Fibroblast of lung (primary cell): Measurements from ENCODE around the gene RAI1. TPM values are rescaled to one million over a fixed set of nuclear protein-coding genes. Genes with fewer than 3 reads are reported as not detected.

Source experiments
- DNase-seq, 2 donors: peaks; one replicate each; pipeline versions ENCODE4 v3.0.0 to v3.0.0-alpha.2; 2010; ENCODE audit warnings: low read depth in 2 of 2
- H2AFZ ChIP-seq: 2 replicates; pipeline ENCODE4 v1.5.1; 2012; ENCODE audit warnings: low read length, control low read depth, inconsistent platforms
- H3K27ac ChIP-seq: 2 replicates; pipeline ENCODE4 v1.5.1; 2011; ENCODE audit warnings: low read length, control low read depth; ENCODE audit not compliant: insufficient read depth
- H3K27me3 ChIP-seq: 2 replicates; pipeline ENCODE4 v1.5.1; 2011; ENCODE audit warnings: mild to moderate bottlenecking, low read length; ENCODE audit not compliant: control insufficient read depth, insufficient read depth
- H3K36me3 ChIP-seq: 2 replicates; pipeline ENCODE4 v1.5.1; 2011; ENCODE audit warnings: low read length; ENCODE audit not compliant: control insufficient read depth, insufficient read depth
- H3K4me1 ChIP-seq: 2 replicates; pipeline ENCODE4 v1.5.1; 2011; ENCODE audit warnings: low read length; ENCODE audit not compliant: control insufficient read depth, insufficient read depth; ENCODE audit errors: extremely low read depth
- H3K4me2 ChIP-seq: 2 replicates; pipeline ENCODE4 v1.5.1; 2011; ENCODE audit warnings: low read length, control low read depth; ENCODE audit not compliant: insufficient read depth; ENCODE audit errors: extremely low read depth
- H3K4me3 ChIP-seq, 4 experiments: fragments of 200-600 bp in 1 of 4; sonication (generic) in 1 of 4; replicated peaks in 1 of 4; 2 replicates each; pipeline ENCODE4 v1.5.1; 2011 to 2016; ENCODE audit warnings: low read length in 4 of 4, low read depth in 3 of 4, mild to moderate bottlenecking in 3 of 4, control low read depth in 2 of 4, inconsistent platforms in 1 of 4, mixed read lengths in 1 of 4; ENCODE audit not compliant: insufficient read depth in 1 of 4; ENCODE audit errors: control extremely low read depth in 1 of 4
- H3K79me2 ChIP-seq: 2 replicates; pipeline ENCODE4 v1.5.1; 2012; ENCODE audit warnings: mild to moderate bottlenecking, low read length, inconsistent platforms; ENCODE audit not compliant: control insufficient read depth, insufficient read depth
- H3K9ac ChIP-seq: 2 replicates; pipeline ENCODE4 v1.5.1; 2011; ENCODE audit warnings: mild to moderate bottlenecking, low read length, control low read depth; ENCODE audit not compliant: insufficient read depth
- H3K9me3 ChIP-seq: 2 replicates; pipeline ENCODE4 v1.5.1; 2012; ENCODE audit warnings: low read depth, low read length; ENCODE audit not compliant: control insufficient read depth, insufficient read depth
- H4K20me1 ChIP-seq: 2 replicates; pipeline ENCODE4 v1.5.1; 2011; ENCODE audit warnings: low read length; ENCODE audit not compliant: control insufficient read depth, insufficient read depth; ENCODE audit errors: extremely low read depth
- CTCF ChIP-seq, 2 donors: IDR thresholded peaks in 1 of 2; conservative IDR thresholded peaks in 1 of 2; 1 replicate in 1 of 2; 2 replicates in 1 of 2; pipeline ENCODE4 v1.5.1; 2011 to 2012; ENCODE audit warnings: low read length in 2 of 2, control low read depth in 1 of 2, inconsistent platforms in 1 of 2, low read depth in 1 of 2, mild to moderate bottlenecking in 1 of 2
- EZH2 ChIP-seq: IDR thresholded peaks from 2 replicates; pipeline ENCODE4 v1.5.1; 2012; ENCODE audit warnings: low read length, control low read depth, mild to moderate bottlenecking; ENCODE audit errors: missing control alignments
- polyA plus RNA-seq, 2 donors: library from polyadenylated mRNA; depleted of rRNA in 1 of 2; stranded (reverse) in 1 of 2; unstranded in 1 of 2; fragments of >200 nt; gene quantifications; 2 replicates each; pipeline ENCODE4 v1.2.1, GENCODE V29; 2011 to 2012; ENCODE audit warnings: missing spikeins in 1 of 2
- total RNA-seq: library from RNA; depleted of rRNA; stranded (reverse); fragments of >200 nt; gene quantifications from 2 replicates; pipeline ENCODE4 v1.2.1, GENCODE V29; 2014

RAI1 gene
- total and polyA plus RNA-seq, 2 donors (not counting 1 experiment from before 2014, with no cell fraction given): 2.1 to 6.6 TPM

GRCh38 chr17:17723354-17724261, 42.4 kb downstream of the RAI1 start:
- Histone ChIP-seq H3K4me1 (peaks cover 9% of the 10 kb centered on the region), H3K79me2 (peaks cover 18% of the 10 kb centered on the region), H3K27ac (peak overlapping the region; percentile 61), H3K4me2 (peak overlapping the region; percentile 92), H3K9ac (peak overlapping the region; percentile 58), H4K20me1 (no peaks in the 10 kb centered on the region), H2AFZ (no peak overlapping the region), H3K36me3 (no peaks in the 10 kb centered on the region), H3K4me3 (peak overlapping the region; percentile 37 to 64 (median 50)), H3K9me3 (no peaks in the 10 kb centered on the region), H3K27me3 (no peaks in the 10 kb centered on the region)
- TF ChIP-seq EZH2 (no peak), CTCF (conservative IDR thresholded peaks at IDR 0.05 in 1 of 2, IDR thresholded peaks at IDR 0.05 in 1 of 2; ENCODE audit: low read depth in 1 of 2, low read length in 2 of 2) (no peak)
- peak; percentile 81 to 92 for DNase-seq

- Histone ChIP-seq H3K79me2 (peaks cover 25% of the 10 kb centered on the region), H3K4me3 (peak overlapping the region; percentile 41 to 64 (median 50))
These were observed 43.2 kb downstream of the RAI1 start for GRCh38 chr17:17724307-17725010.

More at GRCh38 chr17:17724307-17725010, 43.2 kb downstream of the RAI1 start:
- H3K27me3 ChIP-seq: no peaks in the 10 kb centered on the region
- peak; percentile 49 to 66 for DNase-seq
- H4K20me1 ChIP-seq: no peaks in the 10 kb centered on the region
- no peaks in the 10 kb centered on the region for H3K9me3 ChIP-seq
- H3K27ac ChIP-seq: no peak overlapping the region
- peaks cover 4% of the 10 kb centered on the region for H3K36me3 ChIP-seq
- no peak overlapping the region for H2AFZ ChIP-seq
- H3K4me1 ChIP-seq: peaks cover 9% of the 10 kb centered on the region
- TF ChIP-seq CTCF (conservative IDR thresholded peaks at IDR 0.05 in 1 of 2, IDR thresholded peaks at IDR 0.05 in 1 of 2; ENCODE audit: low read depth in 1 of 2, low read length in 2 of 2): no peak
- TF ChIP-seq EZH2: no peak
- H3K4me2 ChIP-seq: peak overlapping the region; percentile 92
- H3K9ac ChIP-seq: peak overlapping the region; percentile 58
